HepG2 (cell line): ENCODE measurements around the gene PRSS22. TPM values are rescaled to one million over a fixed set of nuclear protein-coding genes. Genes with fewer than 3 reads are reported as not detected.

ENCODE experiments used
- ARNT2 ChIP-seq: sonication (generic); formaldehyde crosslinking; IDR thresholded peaks from 2 replicates; pipeline ENCODE4 v1.8.0; 2022; ENCODE audit warnings: mild to moderate bottlenecking, low read depth, missing genetic modification reagents, moderate library complexity
- CAMTA2 ChIP-seq: sonication (generic); formaldehyde crosslinking; IDR thresholded peaks from 2 replicates; pipeline ENCODE4 v1.4.0; 2020; ENCODE audit warnings: mild to moderate bottlenecking, missing genetic modification reagents, borderline replicate concordance
- CBX5 ChIP-seq: sonication (generic); formaldehyde crosslinking; IDR thresholded peaks from 2 replicates; pipeline ENCODE4 v1.4.0; 2020; ENCODE audit warnings: missing genetic modification reagents, borderline replicate concordance
- CTCF ChIP-seq: sonication (generic); formaldehyde crosslinking; IDR thresholded peaks from 2 replicates; pipeline ENCODE4 v1.5.0; 2020; ENCODE audit warnings: mild to moderate bottlenecking, missing genetic modification reagents, moderate library complexity
- EEA1 ChIP-seq: sonication (generic); formaldehyde crosslinking; IDR thresholded peaks from 2 replicates; pipeline ENCODE4 v1.5.1; 2020; ENCODE audit warnings: mild to moderate bottlenecking, missing genetic modification reagents, borderline replicate concordance
- JUN ChIP-seq: sonication (generic); formaldehyde crosslinking; IDR thresholded peaks from 2 replicates; pipeline ENCODE4 v1.4.0; 2020; ENCODE audit warnings: mild to moderate bottlenecking, missing genetic modification reagents
- SRSF4 ChIP-seq: fragments of 200-400 bp; formaldehyde crosslinking; IDR thresholded peaks from one replicate; pipeline ENCODE4 v1.6.1; 2018; ENCODE audit warnings: mild to moderate bottlenecking, low read depth, low read length, moderate library complexity; ENCODE audit not compliant: poor library complexity, severe bottlenecking
- TEAD3 ChIP-seq: optimal IDR thresholded peaks from 2 replicates; pipeline ENCODE3; 2016; ENCODE audit warnings: borderline replicate concordance
- ZFY ChIP-seq: sonication (generic); formaldehyde crosslinking; IDR thresholded peaks from 2 replicates; pipeline ENCODE4 v1.4.0; 2020; ENCODE audit warnings: missing genetic modification reagents
- ZNF83 ChIP-seq: sonication (generic); formaldehyde crosslinking; IDR thresholded peaks from 2 replicates; pipeline ENCODE4 v1.4.0; 2020; ENCODE audit warnings: missing genetic modification reagents, mild to moderate bottlenecking, borderline replicate concordance
- polyA plus RNA-seq, 8 experiments: library from polyadenylated mRNA; depleted of rRNA in 3 of 8; stranded (reverse) in 7 of 8; unstranded in 1 of 8; fragments of >200 nt; fragmentation: Illumina TruSeq in 4 of 8; extraction: Trizol in 4 of 8; gene quantifications; 2 replicates each; pipeline versions ENCODE4 v1.2.1 to v1.2.3, GENCODE V29; 2011 to 2016; ENCODE audit warnings: low read depth in 4 of 8, missing spikeins in 1 of 8, mixed read lengths in 1 of 8; ENCODE audit not compliant: insufficient read depth in 1 of 8
- total RNA-seq, 5 experiments: library from RNA; depleted of rRNA; stranded (reverse); fragments of >200 nt; fragmentation: Illumina TruSeq; extraction: Trizol; gene quantifications; 2 replicates each; pipeline ENCODE4 v1.2.3, GENCODE V29; 2016; ENCODE audit warnings: low read depth in 1 of 5
- TF ChIP-seq, protein P1 (sequence below): sonication (generic); formaldehyde crosslinking; IDR thresholded peaks from 2 replicates; pipeline ENCODE4 v1.9.0; 2021; ENCODE audit warnings: mild to moderate bottlenecking, missing genetic modification reagents
- TF ChIP-seq, protein P2 (sequence below): sonication (generic); formaldehyde crosslinking; IDR thresholded peaks from 2 replicates; pipeline ENCODE4 v1.4.0; 2020; ENCODE audit warnings: missing genetic modification reagents, borderline replicate concordance
- TF ChIP-seq, protein P3 (sequence below): sonication (generic); formaldehyde crosslinking; IDR thresholded peaks from 2 replicates; pipeline ENCODE4 v1.9.0; 2021; ENCODE audit warnings: missing genetic modification reagents, borderline replicate concordance

PRSS22 gene
- total and polyA plus RNA-seq, 2 of the 13 experiments (the other 11 are each of a cell fraction or from before 2014, with no cell fraction given) = 0.24 to 0.32 TPM

GRCh38 chr16:2867987-2868789 lies 10.2 kb upstream of the PRSS22 start (continued):
- TF ChIP-seq, protein P1, sequence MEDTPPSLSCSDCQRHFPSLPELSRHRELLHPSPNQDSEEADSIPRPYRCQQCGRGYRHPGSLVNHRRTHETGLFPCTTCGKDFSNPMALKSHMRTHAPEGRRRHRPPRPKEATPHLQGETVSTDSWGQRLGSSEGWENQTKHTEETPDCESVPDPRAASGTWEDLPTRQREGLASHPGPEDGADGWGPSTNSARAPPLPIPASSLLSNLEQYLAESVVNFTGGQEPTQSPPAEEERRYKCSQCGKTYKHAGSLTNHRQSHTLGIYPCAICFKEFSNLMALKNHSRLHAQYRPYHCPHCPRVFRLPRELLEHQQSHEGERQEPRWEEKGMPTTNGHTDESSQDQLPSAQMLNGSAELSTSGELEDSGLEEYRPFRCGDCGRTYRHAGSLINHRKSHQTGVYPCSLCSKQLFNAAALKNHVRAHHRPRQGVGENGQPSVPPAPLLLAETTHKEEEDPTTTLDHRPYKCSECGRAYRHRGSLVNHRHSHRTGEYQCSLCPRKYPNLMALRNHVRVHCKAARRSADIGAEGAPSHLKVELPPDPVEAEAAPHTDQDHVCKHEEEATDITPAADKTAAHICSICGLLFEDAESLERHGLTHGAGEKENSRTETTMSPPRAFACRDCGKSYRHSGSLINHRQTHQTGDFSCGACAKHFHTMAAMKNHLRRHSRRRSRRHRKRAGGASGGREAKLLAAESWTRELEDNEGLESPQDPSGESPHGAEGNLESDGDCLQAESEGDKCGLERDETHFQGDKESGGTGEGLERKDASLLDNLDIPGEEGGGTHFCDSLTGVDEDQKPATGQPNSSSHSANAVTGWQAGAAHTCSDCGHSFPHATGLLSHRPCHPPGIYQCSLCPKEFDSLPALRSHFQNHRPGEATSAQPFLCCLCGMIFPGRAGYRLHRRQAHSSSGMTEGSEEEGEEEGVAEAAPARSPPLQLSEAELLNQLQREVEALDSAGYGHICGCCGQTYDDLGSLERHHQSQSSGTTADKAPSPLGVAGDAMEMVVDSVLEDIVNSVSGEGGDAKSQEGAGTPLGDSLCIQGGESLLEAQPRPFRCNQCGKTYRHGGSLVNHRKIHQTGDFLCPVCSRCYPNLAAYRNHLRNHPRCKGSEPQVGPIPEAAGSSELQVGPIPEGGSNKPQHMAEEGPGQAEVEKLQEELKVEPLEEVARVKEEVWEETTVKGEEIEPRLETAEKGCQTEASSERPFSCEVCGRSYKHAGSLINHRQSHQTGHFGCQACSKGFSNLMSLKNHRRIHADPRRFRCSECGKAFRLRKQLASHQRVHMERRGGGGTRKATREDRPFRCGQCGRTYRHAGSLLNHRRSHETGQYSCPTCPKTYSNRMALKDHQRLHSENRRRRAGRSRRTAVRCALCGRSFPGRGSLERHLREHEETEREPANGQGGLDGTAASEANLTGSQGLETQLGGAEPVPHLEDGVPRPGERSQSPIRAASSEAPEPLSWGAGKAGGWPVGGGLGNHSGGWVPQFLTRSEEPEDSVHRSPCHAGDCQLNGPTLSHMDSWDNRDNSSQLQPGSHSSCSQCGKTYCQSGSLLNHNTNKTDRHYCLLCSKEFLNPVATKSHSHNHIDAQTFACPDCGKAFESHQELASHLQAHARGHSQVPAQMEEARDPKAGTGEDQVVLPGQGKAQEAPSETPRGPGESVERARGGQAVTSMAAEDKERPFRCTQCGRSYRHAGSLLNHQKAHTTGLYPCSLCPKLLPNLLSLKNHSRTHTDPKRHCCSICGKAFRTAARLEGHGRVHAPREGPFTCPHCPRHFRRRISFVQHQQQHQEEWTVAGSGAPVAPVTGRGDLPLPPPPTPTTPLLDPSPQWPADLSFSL (CRISPR knock-in tag) = 0 out of 2 replicates have a peak, but pooled peaks have one; percentile 35
- 0 out of 2 replicates have a peak, but pooled peaks have one; percentile 59 for TF ChIP-seq EEA1 (CRISPR knock-in tag)
- TF ChIP-seq CAMTA2 = peak; percentile 42; the same call in 1 of the 2 replicates
- no peak for TF ChIP-seq SRSF4
- 0 out of 2 replicates have a peak, but pooled peaks have one; percentile 72 for TF ChIP-seq ARNT2 (CRISPR knock-in tag)
- TF ChIP-seq, protein P2, sequence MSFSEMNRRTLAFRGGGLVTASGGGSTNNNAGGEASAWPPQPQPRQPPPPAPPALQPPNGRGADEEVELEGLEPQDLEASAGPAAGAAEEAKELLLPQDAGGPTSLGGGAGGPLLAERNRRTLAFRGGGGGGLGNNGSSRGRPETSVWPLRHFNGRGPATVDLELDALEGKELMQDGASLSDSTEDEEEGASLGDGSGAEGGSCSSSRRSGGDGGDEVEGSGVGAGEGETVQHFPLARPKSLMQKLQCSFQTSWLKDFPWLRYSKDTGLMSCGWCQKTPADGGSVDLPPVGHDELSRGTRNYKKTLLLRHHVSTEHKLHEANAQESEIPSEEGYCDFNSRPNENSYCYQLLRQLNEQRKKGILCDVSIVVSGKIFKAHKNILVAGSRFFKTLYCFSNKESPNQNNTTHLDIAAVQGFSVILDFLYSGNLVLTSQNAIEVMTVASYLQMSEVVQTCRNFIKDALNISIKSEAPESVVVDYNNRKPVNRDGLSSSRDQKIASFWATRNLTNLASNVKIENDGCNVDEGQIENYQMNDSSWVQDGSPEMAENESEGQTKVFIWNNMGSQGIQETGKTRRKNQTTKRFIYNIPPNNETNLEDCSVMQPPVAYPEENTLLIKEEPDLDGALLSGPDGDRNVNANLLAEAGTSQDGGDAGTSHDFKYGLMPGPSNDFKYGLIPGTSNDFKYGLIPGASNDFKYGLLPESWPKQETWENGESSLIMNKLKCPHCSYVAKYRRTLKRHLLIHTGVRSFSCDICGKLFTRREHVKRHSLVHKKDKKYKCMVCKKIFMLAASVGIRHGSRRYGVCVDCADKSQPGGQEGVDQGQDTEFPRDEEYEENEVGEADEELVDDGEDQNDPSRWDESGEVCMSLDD (CRISPR knock-in tag) = 0 out of 2 replicates have a peak, but pooled peaks have one; percentile 20
- TF ChIP-seq CBX5 (CRISPR knock-in tag) = peak; percentile 57
- TF ChIP-seq, protein P3, sequence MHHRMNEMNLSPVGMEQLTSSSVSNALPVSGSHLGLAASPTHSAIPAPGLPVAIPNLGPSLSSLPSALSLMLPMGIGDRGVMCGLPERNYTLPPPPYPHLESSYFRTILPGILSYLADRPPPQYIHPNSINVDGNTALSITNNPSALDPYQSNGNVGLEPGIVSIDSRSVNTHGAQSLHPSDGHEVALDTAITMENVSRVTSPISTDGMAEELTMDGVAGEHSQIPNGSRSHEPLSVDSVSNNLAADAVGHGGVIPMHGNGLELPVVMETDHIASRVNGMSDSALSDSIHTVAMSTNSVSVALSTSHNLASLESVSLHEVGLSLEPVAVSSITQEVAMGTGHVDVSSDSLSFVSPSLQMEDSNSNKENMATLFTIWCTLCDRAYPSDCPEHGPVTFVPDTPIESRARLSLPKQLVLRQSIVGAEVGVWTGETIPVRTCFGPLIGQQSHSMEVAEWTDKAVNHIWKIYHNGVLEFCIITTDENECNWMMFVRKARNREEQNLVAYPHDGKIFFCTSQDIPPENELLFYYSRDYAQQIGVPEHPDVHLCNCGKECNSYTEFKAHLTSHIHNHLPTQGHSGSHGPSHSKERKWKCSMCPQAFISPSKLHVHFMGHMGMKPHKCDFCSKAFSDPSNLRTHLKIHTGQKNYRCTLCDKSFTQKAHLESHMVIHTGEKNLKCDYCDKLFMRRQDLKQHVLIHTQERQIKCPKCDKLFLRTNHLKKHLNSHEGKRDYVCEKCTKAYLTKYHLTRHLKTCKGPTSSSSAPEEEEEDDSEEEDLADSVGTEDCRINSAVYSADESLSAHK = peak; percentile 70; the same call in 1 of the 2 replicates
- no peak for TF ChIP-seq JUN (CRISPR knock-in tag)
- TF ChIP-seq ZFY (CRISPR knock-in tag) = peak; percentile 82; the same call in 1 of the 2 replicates
- no peak for TF ChIP-seq ZNF83
- TF ChIP-seq CTCF = peak; percentile 97
- TF ChIP-seq TEAD3 (CRISPR knock-in tag) = peak; percentile 70
